Measurements from ENCODE around the gene DDX39A. TPM values are rescaled to one million over a fixed set of nuclear protein-coding genes. Genes with fewer than 3 reads are reported as not detected.

DDX39A gene
- 106 to 130 TPM (median 119 TPM) in 5 replicates for total RNA-seq (2022; extraction: Qiagen RNA extraction)

DNA sequence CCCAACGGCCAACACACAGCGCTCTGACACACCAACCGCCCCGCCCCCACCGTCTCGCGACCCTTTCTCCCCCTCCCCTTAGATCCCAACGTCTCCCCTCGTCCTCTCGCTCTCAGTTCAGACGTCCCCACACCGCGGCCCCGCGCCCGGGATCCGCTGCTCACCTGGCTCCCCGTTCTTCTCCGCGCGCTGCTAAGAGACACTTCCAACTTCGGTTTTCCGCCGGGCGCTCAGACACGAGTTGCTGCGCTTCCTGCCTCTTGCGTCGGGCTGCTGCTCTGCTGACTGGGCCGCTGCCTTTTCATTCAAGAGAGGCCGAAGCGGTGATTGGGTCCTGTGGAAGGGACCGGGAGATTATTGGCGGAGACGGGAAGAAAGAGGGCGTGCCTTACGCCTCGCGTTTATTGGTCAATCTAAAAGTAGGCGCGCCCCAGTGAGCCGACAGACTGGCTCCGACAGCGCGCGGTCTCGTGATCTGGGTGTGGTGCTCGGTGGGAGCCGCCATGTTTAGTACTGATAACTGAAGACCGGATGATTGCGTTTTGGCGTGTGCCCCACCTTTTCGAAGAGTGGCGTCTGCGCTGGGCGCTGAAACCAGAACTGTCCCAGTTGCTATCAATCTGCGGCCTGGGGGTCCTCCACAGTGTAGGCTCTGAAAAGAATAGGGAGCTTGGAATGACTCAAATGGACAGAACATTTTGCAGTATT, at the start of gene DDX39A:
Gene DDX39A, minus strand, starts transcription at position 236 of the 708 bp plus-strand sequence. CDS start 6,121 bp downstream, outside the sequence.

DNA sequence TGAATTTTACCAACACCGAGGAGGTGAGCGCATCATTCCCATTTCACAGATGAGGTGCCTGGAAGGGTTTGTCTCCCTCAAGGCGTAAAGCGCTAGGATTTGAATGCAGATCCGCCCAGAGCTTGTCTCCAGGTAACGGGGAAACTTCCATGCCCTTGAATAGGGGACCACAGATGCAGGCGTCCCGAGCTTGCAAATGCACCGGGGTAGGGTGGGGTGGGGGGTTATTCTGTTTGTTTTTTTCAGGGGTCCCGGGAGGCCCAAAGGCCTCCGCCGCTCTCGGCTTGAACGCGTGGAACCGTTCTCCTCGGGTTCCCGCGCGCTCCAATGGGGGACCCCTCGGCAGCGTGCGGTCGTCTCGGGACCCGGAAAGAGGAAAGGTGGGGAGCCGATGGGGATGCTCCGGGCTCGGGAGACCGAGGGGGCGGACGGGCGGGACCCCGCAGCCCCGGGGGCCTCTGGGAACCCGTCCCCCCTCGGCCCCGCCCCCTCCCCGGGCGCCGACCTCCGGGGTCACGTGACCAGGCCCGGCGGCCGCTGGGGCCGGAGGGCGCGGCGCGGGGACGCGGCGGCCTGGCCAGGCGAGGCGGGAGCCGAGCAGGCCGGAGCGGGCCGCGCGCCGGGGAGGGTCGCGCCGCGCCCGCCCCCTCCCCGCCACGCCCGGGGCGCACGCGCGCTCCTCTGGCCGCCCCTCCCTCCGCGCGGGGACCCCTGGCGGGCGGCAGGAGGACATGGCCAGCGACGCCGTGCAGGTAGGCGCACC, 13.8 kb upstream of the DDX39A start, which contains the start of gene PKN1:
Gene PKN1, plus strand, starts transcription at position 516 of the 763 bp plus-strand sequence. Its CDS starts 216 bp downstream, at position 732.

Other genes with a start within 250 kb of the DDX39A start
- gene ADGRL1, start 213.2 kb downstream of the DDX39A start, total RNA-seq (2022; extraction: Qiagen RNA extraction): 5.3 to 10.0 TPM (median 8.7 TPM) in 5 replicates
- 66.9 to 87.5 TPM (median 83.9 TPM) in 5 replicates for gene ADGRE5, start 37.9 kb downstream of the DDX39A start, total RNA-seq (2022; extraction: Qiagen RNA extraction)
- 65.6 to 93.4 TPM (median 81.1 TPM) in 5 replicates for gene PKN1, start 14.0 kb upstream of the DDX39A start, total RNA-seq (2022; extraction: Qiagen RNA extraction)
- 0.08 to 0.14 TPM (median 0.12 TPM) in 4 of 5 replicates, not detected in the other for gene PTGER1, start 56.0 kb upstream of the DDX39A start, total RNA-seq (2022; extraction: Qiagen RNA extraction)
- 91.4 to 163 TPM (median 158 TPM) in 5 replicates for gene GIPC1, start 76.8 kb upstream of the DDX39A start, total RNA-seq (2022; extraction: Qiagen RNA extraction)
- gene DNAJB1, start 99.1 kb upstream of the DDX39A start, total RNA-seq (2022; extraction: Qiagen RNA extraction): 184 to 267 TPM (median 235 TPM) in 5 replicates
- 142 to 192 TPM (median 181 TPM) in 5 replicates for gene TECR, start 110.3 kb upstream of the DDX39A start, total RNA-seq (2022; extraction: Qiagen RNA extraction)
- 160 to 195 TPM (median 190 TPM) in 5 replicates for gene NDUFB7, start 152.7 kb upstream of the DDX39A start, total RNA-seq (2022; extraction: Qiagen RNA extraction)
- not detected in 5 replicates for gene CLEC17A, start 163.7 kb upstream of the DDX39A start, total RNA-seq (2022; extraction: Qiagen RNA extraction)